Fibroblast of lung (primary cell): Measurements from ENCODE around the gene MYZAP. TPM values are rescaled to one million over a fixed set of nuclear protein-coding genes. Genes with fewer than 3 reads are reported as not detected.

ENCODE experiments used
- DNase-seq, 2 donors: peaks; one replicate each; pipeline versions ENCODE4 v3.0.0 to v3.0.0-alpha.2; 2010; ENCODE audit warnings: low read depth in 2 of 2
- H2AFZ ChIP-seq: 2 replicates; pipeline ENCODE4 v1.5.1; 2012; ENCODE audit warnings: low read length, control low read depth, inconsistent platforms
- H3K27ac ChIP-seq: 2 replicates; pipeline ENCODE4 v1.5.1; 2011; ENCODE audit warnings: low read length, control low read depth; ENCODE audit not compliant: insufficient read depth
- H3K27me3 ChIP-seq: 2 replicates; pipeline ENCODE4 v1.5.1; 2011; ENCODE audit warnings: mild to moderate bottlenecking, low read length; ENCODE audit not compliant: control insufficient read depth, insufficient read depth
- H3K36me3 ChIP-seq: 2 replicates; pipeline ENCODE4 v1.5.1; 2011; ENCODE audit warnings: low read length; ENCODE audit not compliant: control insufficient read depth, insufficient read depth
- H3K4me1 ChIP-seq: 2 replicates; pipeline ENCODE4 v1.5.1; 2011; ENCODE audit warnings: low read length; ENCODE audit not compliant: control insufficient read depth, insufficient read depth; ENCODE audit errors: extremely low read depth
- H3K4me2 ChIP-seq: 2 replicates; pipeline ENCODE4 v1.5.1; 2011; ENCODE audit warnings: low read length, control low read depth; ENCODE audit not compliant: insufficient read depth; ENCODE audit errors: extremely low read depth
- H3K4me3 ChIP-seq, 4 experiments: fragments of 200-600 bp in 1 of 4; sonication (generic) in 1 of 4; replicated peaks in 1 of 4; 2 replicates each; pipeline ENCODE4 v1.5.1; 2011 to 2016; ENCODE audit warnings: low read length in 4 of 4, low read depth in 3 of 4, mild to moderate bottlenecking in 3 of 4, control low read depth in 2 of 4, inconsistent platforms in 1 of 4, mixed read lengths in 1 of 4; ENCODE audit not compliant: insufficient read depth in 1 of 4; ENCODE audit errors: control extremely low read depth in 1 of 4
- H3K79me2 ChIP-seq: 2 replicates; pipeline ENCODE4 v1.5.1; 2012; ENCODE audit warnings: mild to moderate bottlenecking, low read length, inconsistent platforms; ENCODE audit not compliant: control insufficient read depth, insufficient read depth
- H3K9ac ChIP-seq: 2 replicates; pipeline ENCODE4 v1.5.1; 2011; ENCODE audit warnings: mild to moderate bottlenecking, low read length, control low read depth; ENCODE audit not compliant: insufficient read depth
- H3K9me3 ChIP-seq: 2 replicates; pipeline ENCODE4 v1.5.1; 2012; ENCODE audit warnings: low read depth, low read length; ENCODE audit not compliant: control insufficient read depth, insufficient read depth
- H4K20me1 ChIP-seq: 2 replicates; pipeline ENCODE4 v1.5.1; 2011; ENCODE audit warnings: low read length; ENCODE audit not compliant: control insufficient read depth, insufficient read depth; ENCODE audit errors: extremely low read depth
- EZH2 ChIP-seq: IDR thresholded peaks from 2 replicates; pipeline ENCODE4 v1.5.1; 2012; ENCODE audit warnings: low read length, control low read depth, mild to moderate bottlenecking; ENCODE audit errors: missing control alignments
- polyA plus RNA-seq, 2 donors: library from polyadenylated mRNA; depleted of rRNA in 1 of 2; stranded (reverse) in 1 of 2; unstranded in 1 of 2; fragments of >200 nt; gene quantifications; 2 replicates each; pipeline ENCODE4 v1.2.1, GENCODE V29; 2011 to 2012; ENCODE audit warnings: missing spikeins in 1 of 2
- total RNA-seq: library from RNA; depleted of rRNA; stranded (reverse); fragments of >200 nt; gene quantifications from 2 replicates; pipeline ENCODE4 v1.2.1, GENCODE V29; 2014
- TF ChIP-seq, protein P1 (sequence below), 2 donors: IDR thresholded peaks in 1 of 2; conservative IDR thresholded peaks in 1 of 2; 1 replicate in 1 of 2; 2 replicates in 1 of 2; pipeline ENCODE4 v1.5.1; 2011 to 2012; ENCODE audit warnings: low read length in 2 of 2, control low read depth in 1 of 2, inconsistent platforms in 1 of 2, low read depth in 1 of 2, mild to moderate bottlenecking in 1 of 2

The MYZAP gene
- total and polyA plus RNA-seq, 2 donors (not counting 1 experiment from before 2014, with no cell fraction given) = 0.17 TPM; not detected in 1

- Histone ChIP-seq H4K20me1 (no peaks in the 10 kb centered on the region), H3K9me3 (no peaks in the 10 kb centered on the region), H2AFZ (no peak overlapping the region), H3K79me2 (no peaks in the 10 kb centered on the region), H3K9ac (no peak overlapping the region), H3K36me3 (no peaks in the 10 kb centered on the region), H3K4me2 (no peak overlapping the region), H3K27me3 (no peaks in the 10 kb centered on the region), H3K4me1 (no peaks in the 10 kb centered on the region), H3K4me3 (no peak overlapping the region), H3K27ac (no peak overlapping the region)
- DNase-seq = peak; percentile 70 to 75
- TF ChIP-seq, protein P1, sequence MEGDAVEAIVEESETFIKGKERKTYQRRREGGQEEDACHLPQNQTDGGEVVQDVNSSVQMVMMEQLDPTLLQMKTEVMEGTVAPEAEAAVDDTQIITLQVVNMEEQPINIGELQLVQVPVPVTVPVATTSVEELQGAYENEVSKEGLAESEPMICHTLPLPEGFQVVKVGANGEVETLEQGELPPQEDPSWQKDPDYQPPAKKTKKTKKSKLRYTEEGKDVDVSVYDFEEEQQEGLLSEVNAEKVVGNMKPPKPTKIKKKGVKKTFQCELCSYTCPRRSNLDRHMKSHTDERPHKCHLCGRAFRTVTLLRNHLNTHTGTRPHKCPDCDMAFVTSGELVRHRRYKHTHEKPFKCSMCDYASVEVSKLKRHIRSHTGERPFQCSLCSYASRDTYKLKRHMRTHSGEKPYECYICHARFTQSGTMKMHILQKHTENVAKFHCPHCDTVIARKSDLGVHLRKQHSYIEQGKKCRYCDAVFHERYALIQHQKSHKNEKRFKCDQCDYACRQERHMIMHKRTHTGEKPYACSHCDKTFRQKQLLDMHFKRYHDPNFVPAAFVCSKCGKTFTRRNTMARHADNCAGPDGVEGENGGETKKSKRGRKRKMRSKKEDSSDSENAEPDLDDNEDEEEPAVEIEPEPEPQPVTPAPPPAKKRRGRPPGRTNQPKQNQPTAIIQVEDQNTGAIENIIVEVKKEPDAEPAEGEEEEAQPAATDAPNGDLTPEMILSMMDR (conservative IDR thresholded peaks at IDR 0.05 in 1 of 2, IDR thresholded peaks at IDR 0.05 in 1 of 2; ENCODE audit: low read depth in 1 of 2, low read length in 2 of 2) = no peak
- no peak for TF ChIP-seq EZH2
Observed at GRCh38 chr15:57720867-57721266, 129.2 kb downstream of the MYZAP start.

DNA sequence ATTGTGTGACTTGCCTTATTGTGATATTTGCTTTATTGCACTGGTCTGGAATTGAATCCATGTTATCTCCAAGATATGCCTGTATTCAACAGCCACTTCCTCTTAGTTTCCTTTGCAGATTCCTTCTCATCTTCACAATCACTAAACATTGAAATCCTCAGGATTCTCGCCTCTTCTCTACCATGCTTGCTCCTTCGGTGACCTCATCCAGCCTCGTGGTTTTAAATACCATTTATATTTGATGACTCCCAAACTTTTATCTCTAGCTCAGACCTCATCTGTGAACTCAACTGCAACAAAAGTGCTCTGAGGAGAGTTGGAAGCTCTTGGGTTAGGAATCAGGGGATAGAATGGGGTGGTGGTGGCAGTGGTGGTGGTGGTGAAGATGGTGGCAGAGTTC lies 134.7 kb downstream of the MYZAP start:
- no peak for TF ChIP-seq EZH2
- TF ChIP-seq, protein P1 (conservative IDR thresholded peaks at IDR 0.05 in 1 of 2, IDR thresholded peaks at IDR 0.05 in 1 of 2; ENCODE audit: low read depth in 1 of 2, low read length in 2 of 2) = no peak
- Histone ChIP-seq H3K27ac (no peak overlapping the region), H2AFZ (no peak overlapping the region), H4K20me1 (no peaks in the 10 kb centered on the region), H3K9me3 (no peaks in the 10 kb centered on the region), H3K27me3 (no peaks in the 10 kb centered on the region), H3K4me3 (no peak overlapping the region), H3K4me1 (no peaks in the 10 kb centered on the region), H3K9ac (no peak overlapping the region), H3K36me3 (no peaks in the 10 kb centered on the region), H3K4me2 (no peak overlapping the region), H3K79me2 (no peaks in the 10 kb centered on the region)
- peak in 1 of 2 donors; percentile 62 for DNase-seq

- Histone ChIP-seq H3K27ac (no peak overlapping the region), H3K9me3 (no peaks in the 10 kb centered on the region), H3K9ac (no peak overlapping the region), H3K4me1 (no peaks in the 10 kb centered on the region), H3K4me3 (no peak overlapping the region), H3K4me2 (no peak overlapping the region), H2AFZ (no peak overlapping the region), H3K79me2 (no peaks in the 10 kb centered on the region), H3K36me3 (no peaks in the 10 kb centered on the region), H3K27me3 (no peaks in the 10 kb centered on the region), H4K20me1 (no peaks in the 10 kb centered on the region)
- TF ChIP-seq, protein P1 (conservative IDR thresholded peaks at IDR 0.05 in 1 of 2, IDR thresholded peaks at IDR 0.05 in 1 of 2; ENCODE audit: low read depth in 1 of 2, low read length in 2 of 2) = no peak
- no peak for TF ChIP-seq EZH2
- peak in 1 of 2 donors; percentile 36 for DNase-seq
Observed at GRCh38 chr15:57727031-57727430, 135.3 kb downstream of the MYZAP start.
